Stimulated activated CD4-positive, alpha-beta T cell treated with anti-CD3 and anti-CD28 coated beads, Interleukin-15, amount 100 ng/mL, for 48 hours (primary cell): Measurements from ENCODE around the gene ACTG1.
A peak's percentile ranks its signal among the peaks of the same experiment; 100 is the strongest.

ENCODE experiments used
- DNase-seq, 2 donors: peaks; one replicate each; pipeline ENCODE4 v3.0.0-alpha.2; 2020; ENCODE audit warnings: low read depth in 2 of 2

ACTG1 gene

GRCh38 chr17:81498953-81499600 is 13.5 kb downstream of the ACTG1 start:
- no peak for DNase-seq

- DNase-seq: no peak
These were observed 17.8 kb downstream of the ACTG1 start for GRCh38 chr17:81494626-81495377.

- DNase-seq: no peak
These were observed 19.2 kb downstream of the ACTG1 start for GRCh38 chr17:81493198-81494038.

- DNase-seq: no peak
These were observed 19.9 kb downstream of the ACTG1 start for GRCh38 chr17:81492706-81493105.

- no peak for DNase-seq
These were observed 20.4 kb downstream of the ACTG1 start for GRCh38 chr17:81492202-81492601.

GRCh38 chr17:81491761-81492160 is 20.8 kb downstream of the ACTG1 start:
- no peak for DNase-seq

- DNase-seq: no peak
These were observed 21.4 kb downstream of the ACTG1 start for GRCh38 chr17:81491181-81491581.

GRCh38 chr17:81489998-81490992 is 22.3 kb downstream of the ACTG1 start:
- no peak for DNase-seq

GRCh38 chr17:81489012-81489997 is 23.3 kb downstream of the ACTG1 start:
- DNase-seq: no peak

GRCh38 chr17:81488276-81488860 is 24.2 kb downstream of the ACTG1 start:
- DNase-seq: no peak

GRCh38 chr17:81487487-81488275 is 24.9 kb downstream of the ACTG1 start:
- peak; percentile 62 to 78 for DNase-seq

- DNase-seq: no peak
These were observed 25.5 kb downstream of the ACTG1 start for GRCh38 chr17:81487089-81487486.

- no peak for DNase-seq
These were observed 26.3 kb downstream of the ACTG1 start for GRCh38 chr17:81486199-81486810.

- peak; percentile 82 to 87 for DNase-seq
These were observed 28.2 kb downstream of the ACTG1 start for GRCh38 chr17:81484195-81484979.

- DNase-seq: no peak
These were observed 28.8 kb downstream of the ACTG1 start for GRCh38 chr17:81483862-81484194.

GRCh38 chr17:81483085-81483861 is 29.3 kb downstream of the ACTG1 start:
- no peak for DNase-seq

GRCh38 chr17:81482673-81483072 is 29.9 kb downstream of the ACTG1 start:
- DNase-seq: no peak
